Osteoblast (primary cell): ENCODE results near the gene AQP4. TPM values are rescaled to one million over a fixed set of nuclear protein-coding genes. Genes with fewer than 3 reads are reported as not detected.

Experiments
- DNase-seq: peaks from one replicate; pipeline ENCODE4 v3.0.0; 2011; ENCODE audit warnings: low spot score, mixed read lengths; ENCODE audit not compliant: insufficient read length; ENCODE audit errors: missing footprints
- H2AFZ ChIP-seq: 2 replicates; pipeline ENCODE4 v1.6.0; 2011; ENCODE audit warnings: mild to moderate bottlenecking, low read length
- H3K27ac ChIP-seq: 2 replicates; pipeline ENCODE4 v1.5.1; 2011; ENCODE audit warnings: mild to moderate bottlenecking, low read depth, low read length, moderate library complexity
- H3K27me3 ChIP-seq: 2 replicates; pipeline ENCODE4 v1.6.0; 2012; ENCODE audit warnings: mild to moderate bottlenecking, control low read depth, inconsistent platforms, low read length, moderate library complexity; ENCODE audit not compliant: insufficient read depth
- H3K36me3 ChIP-seq: 2 replicates; pipeline ENCODE4 v1.5.1; 2011; ENCODE audit warnings: mild to moderate bottlenecking, low read length, control low read depth, moderate library complexity; ENCODE audit not compliant: insufficient read depth
- H3K4me1 ChIP-seq: 2 replicates; pipeline ENCODE4 v1.5.1; 2011; ENCODE audit warnings: mild to moderate bottlenecking, low read length, control low read depth, moderate library complexity; ENCODE audit not compliant: insufficient read depth
- H3K4me2 ChIP-seq: 2 replicates; pipeline ENCODE4 v1.6.0; 2011; ENCODE audit warnings: mild to moderate bottlenecking, low read length; ENCODE audit not compliant: insufficient read depth
- H3K4me3 ChIP-seq: fragments of 200-600 bp; sonication (generic); 3 replicates; pipeline ENCODE4 v1.5.1; 2012; ENCODE audit warnings: mild to moderate bottlenecking, low read length, inconsistent platforms; ENCODE audit not compliant: insufficient read depth
- H3K79me2 ChIP-seq: 2 replicates; pipeline ENCODE4 v1.6.0; 2012; ENCODE audit warnings: mild to moderate bottlenecking, low read length, control low read depth, inconsistent platforms; ENCODE audit not compliant: insufficient read depth
- H3K9me3 ChIP-seq: 2 replicates; pipeline ENCODE4 v1.5.1; 2011; ENCODE audit warnings: low read depth, low read length, control low read depth
- H4K20me1 ChIP-seq: 2 replicates; pipeline ENCODE4 v1.6.0; 2012; ENCODE audit warnings: mild to moderate bottlenecking, low read length, control low read depth; ENCODE audit not compliant: insufficient read depth
- CTCF ChIP-seq: IDR thresholded peaks from 2 replicates; pipeline ENCODE4 v1.5.1; 2011; ENCODE audit warnings: mild to moderate bottlenecking, low read depth, low read length, moderate library complexity; ENCODE audit errors: extremely low read depth
- total RNA-seq: library from RNA; depleted of rRNA; stranded (reverse); fragments of >200 nt; gene quantifications from 2 replicates; pipeline ENCODE4 v1.2.3, GENCODE V29; 2012

Gene AQP4
- total RNA-seq, 1 donor: not detected

GRCh38 chr18:26863122-26863879, 2.2 kb downstream of the AQP4 start:
- no peaks in the 10 kb centered on the region for H3K79me2 ChIP-seq
- TF ChIP-seq CTCF: no peak
- H3K4me2 ChIP-seq: no peak overlapping the region
- H3K27ac ChIP-seq: no peak overlapping the region
- H4K20me1 ChIP-seq: no peaks in the 10 kb centered on the region
- no peaks in the 10 kb centered on the region for H3K9me3 ChIP-seq
- no peaks in the 10 kb centered on the region for H3K36me3 ChIP-seq
- H3K4me3 ChIP-seq: no peak overlapping the region
- no peaks in the 10 kb centered on the region for H3K27me3 ChIP-seq
- H2AFZ ChIP-seq: no peak overlapping the region
- no peak for DNase-seq
- H3K4me1 ChIP-seq: no peaks in the 10 kb centered on the region

GRCh38 chr18:26862084-26862483, 3.4 kb downstream of the AQP4 start:
- Histone ChIP-seq H2AFZ (no peak overlapping the region), H3K36me3 (no peaks in the 10 kb centered on the region)
- no peak for TF ChIP-seq CTCF

GRCh38 chr18:26854292-26854881, 11.1 kb downstream of the AQP4 start:
- Histone ChIP-seq H4K20me1 (no peaks in the 10 kb centered on the region), H3K4me3 (no peak overlapping the region), H3K27ac (no peak overlapping the region), H3K4me1 (no peaks in the 10 kb centered on the region), H3K27me3 (no peaks in the 10 kb centered on the region), H3K36me3 (no peaks in the 10 kb centered on the region), H3K4me2 (no peak overlapping the region), H3K9me3 (no peaks in the 10 kb centered on the region), H3K79me2 (no peaks in the 10 kb centered on the region), H2AFZ (no peak overlapping the region)
- TF ChIP-seq CTCF: no peak
- DNase-seq: no peak

More at GRCh38 chr18:26862084-26862483, 3.4 kb downstream of the AQP4 start:
- Histone ChIP-seq H3K4me2 (no peak overlapping the region), H3K79me2 (no peaks in the 10 kb centered on the region), H3K4me1 (no peaks in the 10 kb centered on the region), H3K27me3 (no peaks in the 10 kb centered on the region), H3K4me3 (no peak overlapping the region), H3K27ac (no peak overlapping the region), H4K20me1 (no peaks in the 10 kb centered on the region), H3K9me3 (no peaks in the 10 kb centered on the region)
- DNase-seq: no peak

GRCh38 chr18:26853401-26853800, 12.1 kb downstream of the AQP4 start:
- no peak for TF ChIP-seq CTCF
- Histone ChIP-seq H3K4me2 (no peak overlapping the region), H3K27me3 (no peaks in the 10 kb centered on the region), H4K20me1 (no peaks in the 10 kb centered on the region), H3K4me3 (no peak overlapping the region), H3K9me3 (no peaks in the 10 kb centered on the region), H3K4me1 (no peaks in the 10 kb centered on the region), H3K27ac (no peak overlapping the region), H2AFZ (no peak overlapping the region), H3K79me2 (no peaks in the 10 kb centered on the region), H3K36me3 (no peaks in the 10 kb centered on the region)
- DNase-seq: no peak
